ENCODE results near the gene PCYOX1L. TPM values are rescaled to one million over a fixed set of nuclear protein-coding genes. Genes with fewer than 3 reads are reported as not detected.
"Not testable (repeated sequence)": the region's sequence is repeated elsewhere in the genome, so short reads cannot be mapped to it uniquely, and the experiment has no call there.

PCYOX1L gene
- total RNA-seq, 1 donor from 2014 or later = 14.7 TPM

DNA sequence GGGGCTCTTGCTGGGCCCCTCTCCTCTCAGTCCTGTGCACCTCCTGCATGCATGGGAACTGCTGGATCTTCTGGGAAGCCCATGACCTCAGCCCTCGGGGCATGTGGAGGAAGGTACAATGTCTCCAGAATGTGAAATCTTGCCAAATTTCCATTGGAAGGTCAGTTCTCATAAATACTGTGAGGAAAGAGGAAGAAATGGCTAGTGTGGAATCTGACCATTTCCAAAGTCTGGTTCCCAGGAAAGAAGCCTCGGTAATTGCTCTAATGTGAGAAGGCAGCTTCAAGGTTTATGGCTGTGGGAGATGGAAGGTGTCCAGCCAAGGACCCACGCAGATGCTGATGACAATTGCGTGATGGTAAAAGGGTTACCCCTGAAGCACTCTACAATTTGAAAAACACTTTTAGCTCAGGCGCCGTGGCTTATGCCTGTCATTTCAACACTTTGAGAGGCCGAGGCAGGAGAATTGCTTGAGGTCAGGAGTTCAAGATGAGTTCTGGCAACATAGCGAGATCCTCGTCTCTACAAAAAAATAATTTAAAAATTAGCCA lies 29.3 kb downstream of the PCYOX1L start:
- DNase-seq (ENCODE audit: low spot score) = no peak

DNA sequence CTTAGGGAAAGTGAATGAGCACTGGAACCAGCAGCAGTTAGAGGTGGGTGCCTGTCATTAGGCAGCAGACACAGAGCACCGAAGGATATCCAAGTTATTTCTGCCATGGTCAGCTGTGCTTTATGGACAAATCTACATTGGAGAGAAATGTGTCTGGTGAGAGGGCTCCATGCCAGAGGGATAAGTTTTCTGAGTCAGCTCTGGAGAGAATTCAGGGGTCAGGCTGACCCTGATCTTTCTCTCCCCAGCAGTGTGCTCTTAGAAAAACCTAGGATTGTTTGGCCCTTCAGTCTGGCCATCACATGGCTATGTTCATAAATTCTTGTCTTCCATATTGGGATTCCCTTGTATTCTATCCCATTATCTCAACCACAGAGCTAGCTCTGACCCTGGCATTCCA lies 30.1 kb downstream of the PCYOX1L start:
- DNase-seq (ENCODE audit: low spot score) = no peak

DNA sequence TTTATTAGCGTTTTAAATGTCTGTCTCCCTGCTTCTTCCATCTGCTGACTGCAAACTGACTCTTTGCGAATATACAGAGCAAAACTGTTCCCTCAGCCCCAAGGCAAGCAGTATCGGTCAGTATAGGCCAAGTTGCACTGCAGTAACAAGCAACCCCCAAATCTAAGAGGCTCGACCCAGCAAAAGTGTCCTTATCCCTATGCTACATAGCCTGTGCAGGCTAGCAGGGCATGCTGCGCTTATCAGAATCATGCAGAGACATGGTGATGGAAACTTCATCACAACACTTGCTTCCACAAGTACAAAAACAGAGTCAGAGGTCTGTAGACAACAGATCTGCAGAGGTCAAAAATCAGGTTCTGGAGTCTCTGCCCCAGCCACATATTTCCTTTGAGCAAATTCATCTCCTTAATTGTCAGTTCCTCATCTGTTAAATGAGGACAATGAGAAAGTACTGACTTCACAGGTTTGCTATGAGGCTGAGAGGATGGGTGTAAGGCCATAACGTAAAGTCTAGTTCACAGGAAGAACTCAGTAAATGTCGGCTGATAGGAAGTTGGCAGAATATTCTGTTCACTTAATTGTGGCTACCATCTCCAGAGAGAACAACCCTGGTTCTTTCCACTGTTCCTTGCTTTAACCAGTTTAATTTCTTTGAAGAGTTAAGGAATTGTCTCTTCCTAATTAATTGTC lies 30.8 kb downstream of the PCYOX1L start:
- DNase-seq (ENCODE audit: low spot score) = no peak

DNA sequence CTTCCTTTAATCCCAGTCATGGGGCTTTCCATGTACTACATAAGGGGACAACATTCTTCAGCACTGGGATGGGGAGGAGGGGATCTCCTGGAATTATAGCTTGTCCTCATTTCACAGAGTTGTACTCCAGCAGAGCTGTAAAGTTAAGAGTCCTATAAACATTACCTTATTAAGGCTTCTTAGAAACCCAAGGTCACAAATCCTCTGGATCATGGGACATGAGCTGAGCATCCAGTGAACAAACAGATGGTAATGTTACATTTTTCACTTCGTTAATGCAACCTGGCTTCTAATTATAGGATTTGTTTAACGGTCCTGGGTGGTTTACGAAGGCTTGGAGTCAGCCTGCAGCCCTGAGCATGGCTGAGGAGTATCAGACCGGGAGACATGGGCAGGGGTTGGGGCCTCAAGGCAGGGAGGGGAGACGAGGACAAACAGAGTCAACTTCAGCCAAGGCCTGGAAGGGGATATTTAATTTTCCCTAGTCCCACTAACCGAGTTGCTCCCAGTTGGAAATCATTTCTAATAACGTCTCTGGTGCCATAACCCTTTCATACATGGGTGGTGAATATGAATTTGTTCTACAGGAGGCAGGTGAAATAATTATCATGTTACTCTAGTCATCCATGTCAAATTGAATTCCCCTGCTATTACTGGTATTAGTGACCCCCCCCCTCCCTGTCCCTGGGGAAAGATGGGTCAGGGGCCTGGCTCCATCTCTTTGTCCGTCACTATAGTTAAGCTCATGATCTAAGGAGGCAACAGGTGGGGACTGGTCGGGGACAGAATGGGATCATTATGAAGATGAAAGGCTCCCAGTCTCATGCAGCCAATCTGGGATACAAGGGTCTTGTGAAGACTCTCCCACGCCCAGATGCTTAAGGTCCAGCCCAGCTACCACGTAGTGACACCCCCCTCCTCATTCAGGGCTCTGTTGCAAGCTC lies 32.0 kb downstream of the PCYOX1L start:
- DNase-seq (ENCODE audit: low spot score) = no peak

DNA sequence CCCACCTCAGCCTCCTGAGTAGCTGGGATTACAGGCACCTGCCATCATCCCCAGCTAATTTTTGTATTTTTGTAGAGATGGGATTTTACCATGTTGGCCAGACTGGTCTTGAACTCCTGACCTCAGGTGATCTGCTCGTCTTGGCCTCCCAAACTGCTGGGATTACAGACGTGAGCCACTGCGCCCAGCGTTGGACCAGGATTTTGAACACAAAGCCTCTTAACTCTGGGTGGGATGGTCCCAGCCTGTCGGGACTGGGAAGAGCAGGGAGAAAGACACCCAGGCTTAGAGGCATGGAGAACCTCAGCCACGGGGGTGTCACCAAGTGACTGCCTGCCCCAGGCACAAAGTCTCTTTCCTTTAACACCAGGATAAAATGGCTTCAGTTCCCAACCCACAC lies 33.2 kb downstream of the PCYOX1L start:
- not testable (repeated sequence) for DNase-seq (ENCODE audit: low spot score)

DNA sequence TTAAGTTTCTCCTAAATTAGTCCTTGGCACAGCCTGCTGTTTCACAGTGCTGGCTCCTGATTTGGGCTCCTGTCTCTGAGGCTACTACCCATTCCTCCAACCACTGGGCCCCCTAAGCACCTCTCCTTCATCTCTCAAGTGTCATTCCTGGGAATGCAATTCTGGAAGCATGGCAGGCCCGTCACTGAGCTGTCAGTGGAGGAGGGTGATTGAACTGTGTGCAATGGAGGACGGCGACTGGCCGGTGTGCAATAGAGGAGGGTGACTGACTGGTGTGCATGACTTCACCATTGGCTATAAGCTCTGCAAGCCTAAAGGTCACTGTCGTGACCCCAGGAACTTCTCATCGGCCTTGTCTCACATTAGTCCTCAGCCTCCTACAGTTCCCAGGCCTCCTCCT lies 33.7 kb downstream of the PCYOX1L start:
- no peak for DNase-seq (ENCODE audit: low spot score)

DNA sequence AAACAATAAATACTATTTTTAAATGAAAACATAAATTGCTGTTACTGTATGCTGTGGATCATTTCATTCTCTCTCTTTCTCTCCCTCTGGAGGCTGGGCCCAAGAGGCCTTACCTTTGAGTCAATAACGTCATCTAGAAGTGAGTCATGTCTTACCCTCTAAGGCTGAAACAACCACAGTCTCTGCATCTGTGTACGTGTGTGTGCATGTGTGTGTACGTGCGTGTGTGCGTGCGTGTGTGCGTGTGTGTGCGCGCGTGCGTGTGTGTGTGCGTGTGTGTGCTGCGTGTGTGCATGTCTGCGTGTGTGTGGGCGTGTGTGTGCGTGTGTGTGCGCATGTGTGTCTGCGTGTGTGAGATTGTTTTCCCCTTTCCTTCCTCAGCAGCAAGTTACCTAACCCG lies 34.9 kb downstream of the PCYOX1L start:
- no peak for DNase-seq (ENCODE audit: low spot score)

DNA sequence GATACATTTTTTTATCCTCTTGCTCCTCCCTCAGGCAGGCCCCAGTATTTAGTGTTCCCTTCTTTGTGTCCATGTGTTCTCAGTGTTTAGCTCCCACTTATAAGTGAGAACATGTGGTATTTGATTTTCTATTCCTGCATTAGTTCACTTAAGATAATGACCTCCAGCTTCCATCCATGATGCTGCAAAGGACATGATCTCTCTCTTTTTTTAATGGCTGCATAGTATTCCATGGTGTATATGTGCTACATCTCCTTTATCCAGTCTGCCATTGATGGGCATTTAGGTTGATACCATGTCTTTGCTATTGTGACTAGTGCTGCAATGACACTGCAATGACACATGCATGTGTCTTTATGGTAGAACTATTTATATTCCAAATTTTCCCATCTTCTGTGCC lies 37.1 kb downstream of the PCYOX1L start:
- DNase-seq (ENCODE audit: low spot score) = not testable (repeated sequence)

DNA sequence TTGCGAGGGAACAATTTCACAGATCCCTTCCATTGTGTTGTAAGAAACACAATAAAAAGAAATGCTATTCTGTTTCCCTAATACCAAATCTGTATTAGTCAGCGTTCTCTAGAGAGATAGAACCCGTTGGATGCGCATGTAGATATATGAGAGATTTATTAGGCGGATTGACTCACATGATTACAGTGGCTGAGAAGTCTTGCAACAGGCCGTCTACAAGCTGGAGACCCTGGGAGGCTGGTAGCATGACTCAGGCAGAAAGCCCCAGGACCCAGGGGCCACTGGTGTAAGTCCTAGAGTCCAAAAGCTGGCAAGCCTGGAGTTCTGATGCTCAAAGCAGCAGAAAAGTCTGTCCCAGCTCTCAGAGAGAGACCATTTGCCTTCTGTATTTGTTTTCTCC lies 39.7 kb downstream of the PCYOX1L start:
- no peak for DNase-seq (ENCODE audit: low spot score)

DNA sequence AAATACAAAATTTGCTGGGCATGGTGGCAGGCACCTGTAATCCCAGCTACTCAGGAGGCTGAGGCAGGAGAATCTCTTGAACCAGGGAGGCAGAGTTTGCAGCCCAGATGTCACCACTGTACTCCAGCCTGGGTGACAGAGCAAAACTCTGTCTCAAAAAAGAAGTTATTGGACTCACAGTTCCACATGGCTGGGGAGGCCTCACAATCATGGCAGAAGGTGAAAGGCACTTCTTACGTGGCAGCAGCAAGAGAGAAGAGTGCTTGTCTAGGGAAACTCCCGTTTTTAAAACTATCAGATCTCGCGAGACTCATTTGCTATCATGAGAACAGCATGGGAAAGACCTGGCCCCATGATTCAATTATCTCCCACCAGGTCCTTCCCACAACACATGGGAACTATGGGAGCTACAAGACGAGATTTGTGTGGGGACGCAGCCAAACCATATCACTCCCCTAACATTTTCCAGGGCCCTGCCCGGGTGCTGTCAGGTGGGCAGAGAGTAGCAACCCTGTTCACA lies 41.0 kb downstream of the PCYOX1L start:
- DNase-seq (ENCODE audit: low spot score) = not testable (repeated sequence)

DNA sequence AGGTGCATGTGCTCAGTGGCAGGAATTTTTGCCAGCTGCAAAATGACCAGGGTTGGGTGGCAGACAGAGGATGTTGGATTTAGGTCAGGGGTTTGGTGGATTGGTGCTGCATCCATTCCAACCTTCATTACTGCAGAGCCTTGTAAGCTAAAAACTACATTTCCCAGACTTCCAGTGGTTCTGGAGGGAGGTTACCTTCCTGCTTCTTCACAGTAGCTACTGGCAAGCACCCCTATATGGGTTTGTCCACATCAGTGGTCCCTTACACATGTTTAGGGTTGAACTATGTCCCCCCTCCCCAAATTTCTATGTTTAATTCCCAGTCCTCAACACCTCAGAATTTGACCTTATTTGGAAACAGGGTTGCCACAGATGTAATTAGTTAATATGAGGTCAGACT lies 41.9 kb downstream of the PCYOX1L start:
- no peak for DNase-seq (ENCODE audit: low spot score)

DNA sequence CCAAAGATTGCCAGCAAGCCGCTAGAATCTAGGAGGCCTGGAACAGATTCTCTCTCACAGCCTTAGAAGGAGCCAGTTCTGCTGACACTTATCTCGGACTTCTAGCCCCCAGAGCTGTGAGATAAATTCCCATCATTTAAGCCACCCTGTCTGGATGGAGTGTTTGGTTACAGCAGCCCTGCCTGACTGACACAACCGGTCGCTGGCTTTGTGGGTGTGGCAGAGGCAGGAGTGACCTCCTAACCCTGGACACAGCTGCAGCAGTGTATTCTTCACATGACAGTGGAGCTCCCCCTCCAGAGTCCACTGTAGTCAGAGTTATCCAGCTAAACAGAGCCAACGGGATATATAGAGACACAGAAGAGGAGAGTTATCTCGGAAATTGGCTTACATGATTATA lies 42.5 kb downstream of the PCYOX1L start:
- DNase-seq (ENCODE audit: low spot score) = no peak

DNA sequence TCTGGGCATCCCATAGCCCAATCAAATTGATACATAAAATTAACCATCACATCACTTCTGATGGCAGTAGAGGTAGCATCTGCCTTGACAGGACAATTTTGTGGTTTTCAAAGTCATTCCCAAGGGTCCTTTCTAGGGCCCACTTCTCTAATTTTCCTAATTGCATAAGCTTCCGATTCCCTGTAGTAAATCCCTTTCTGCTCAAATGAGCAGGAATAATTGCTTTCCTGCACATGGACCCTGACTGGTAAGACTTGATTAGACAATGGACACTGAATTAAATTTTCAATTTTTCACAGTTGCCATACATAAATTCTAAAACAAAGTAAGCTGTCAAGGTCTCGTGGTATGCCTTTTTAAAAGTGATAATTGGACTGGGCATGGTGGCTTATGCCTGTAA lies 43.2 kb downstream of the PCYOX1L start:
- DNase-seq (ENCODE audit: low spot score) = no peak

DNA sequence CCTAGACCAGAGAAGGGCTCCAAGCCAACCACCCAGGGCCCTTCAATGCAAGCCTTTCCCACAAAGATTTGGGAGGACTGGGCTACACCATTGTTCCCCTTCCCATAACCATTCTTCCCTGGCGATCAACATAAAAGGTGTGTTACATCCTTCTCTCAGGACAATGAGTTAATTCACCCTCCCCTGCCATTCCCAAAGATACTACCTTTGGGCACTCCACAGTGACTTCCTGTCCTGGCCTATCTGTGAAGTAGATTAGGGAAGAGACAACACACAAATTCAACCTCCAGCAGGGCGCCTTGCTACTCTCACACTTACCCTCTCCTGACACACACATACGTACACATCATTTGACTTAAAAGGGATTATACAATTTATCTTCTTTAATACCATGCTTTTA lies 44.4 kb downstream of the PCYOX1L start:
- DNase-seq (ENCODE audit: low spot score) = no peak

DNA sequence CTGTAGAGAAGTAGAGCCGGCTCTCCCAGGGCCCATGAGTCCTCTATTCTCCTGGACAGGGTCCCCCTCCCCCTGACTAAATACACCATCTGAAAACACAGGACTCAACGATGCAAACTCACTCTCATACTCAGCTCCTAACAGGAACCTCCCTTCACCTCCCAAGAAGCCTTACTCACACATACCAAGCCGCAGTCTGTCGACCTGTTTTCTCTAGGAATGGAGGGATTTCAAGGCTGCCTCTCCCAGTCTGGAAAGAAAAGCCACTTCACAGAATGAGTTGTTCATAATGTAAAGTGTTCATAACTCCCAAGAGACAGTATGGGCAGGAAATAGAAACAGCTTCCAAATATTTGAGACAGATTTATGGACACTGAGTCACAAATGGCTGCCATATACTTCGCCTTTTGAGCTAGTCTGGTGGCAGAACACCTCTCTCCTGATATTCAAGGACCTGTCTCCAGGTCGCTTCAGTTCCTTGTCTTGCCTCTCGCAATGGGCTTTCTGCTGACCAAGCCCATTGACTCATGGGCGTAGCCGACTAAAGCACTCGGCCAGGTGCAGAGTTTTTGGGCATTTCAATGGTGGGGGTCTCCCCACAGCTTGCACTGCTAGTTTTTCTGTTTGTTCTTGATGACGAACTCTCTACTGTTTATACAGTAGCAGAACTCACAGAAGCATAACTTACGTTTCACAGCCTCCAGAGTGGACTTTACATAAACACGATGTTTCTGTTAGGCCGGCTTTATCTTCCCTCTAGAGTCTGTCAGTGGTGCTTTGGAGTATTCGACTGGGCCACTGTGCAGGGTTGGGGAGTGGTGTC lies 46.3 kb downstream of the PCYOX1L start:
- DNase-seq (ENCODE audit: low spot score) = no peak

DNA sequence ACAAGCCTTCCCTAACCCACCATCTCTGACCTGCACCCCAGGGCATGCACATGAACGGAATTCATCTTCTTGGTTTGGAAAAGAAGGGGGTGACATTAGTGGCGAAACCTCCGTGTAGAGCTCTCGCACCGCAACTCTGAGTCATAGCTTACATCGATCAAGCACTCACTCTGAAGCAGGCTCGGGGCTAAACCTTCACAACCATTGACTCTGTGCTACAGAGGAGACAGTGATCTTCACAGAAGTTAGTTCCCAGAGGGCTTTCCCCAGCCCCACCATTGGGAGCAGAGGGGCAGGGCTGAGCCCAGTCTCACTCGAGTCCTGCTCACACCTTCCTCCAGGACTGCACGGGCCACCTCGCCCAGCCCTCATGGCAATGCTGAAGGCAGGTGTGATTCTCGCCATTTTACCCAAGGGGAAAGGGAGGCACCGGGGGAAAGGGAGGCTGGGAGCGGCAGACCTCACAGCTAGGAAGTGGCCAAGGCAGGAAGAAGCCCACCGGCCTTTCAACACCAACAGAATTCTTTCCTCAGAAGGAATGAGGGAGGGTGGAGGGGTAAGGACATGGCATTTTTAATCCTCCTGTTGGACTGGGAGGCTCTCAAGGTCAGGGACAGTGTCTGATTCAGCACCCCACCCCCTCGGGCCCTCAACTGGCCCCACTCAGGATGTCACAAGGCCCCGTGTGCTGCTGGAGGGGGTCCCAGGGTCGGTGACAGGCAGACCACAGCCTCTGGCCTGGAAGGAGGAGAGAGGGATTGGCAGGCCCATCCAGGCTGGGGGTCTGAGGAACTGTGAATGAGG lies 47.1 kb downstream of the PCYOX1L start:
- DNase-seq (ENCODE audit: low spot score) = no peak

DNA sequence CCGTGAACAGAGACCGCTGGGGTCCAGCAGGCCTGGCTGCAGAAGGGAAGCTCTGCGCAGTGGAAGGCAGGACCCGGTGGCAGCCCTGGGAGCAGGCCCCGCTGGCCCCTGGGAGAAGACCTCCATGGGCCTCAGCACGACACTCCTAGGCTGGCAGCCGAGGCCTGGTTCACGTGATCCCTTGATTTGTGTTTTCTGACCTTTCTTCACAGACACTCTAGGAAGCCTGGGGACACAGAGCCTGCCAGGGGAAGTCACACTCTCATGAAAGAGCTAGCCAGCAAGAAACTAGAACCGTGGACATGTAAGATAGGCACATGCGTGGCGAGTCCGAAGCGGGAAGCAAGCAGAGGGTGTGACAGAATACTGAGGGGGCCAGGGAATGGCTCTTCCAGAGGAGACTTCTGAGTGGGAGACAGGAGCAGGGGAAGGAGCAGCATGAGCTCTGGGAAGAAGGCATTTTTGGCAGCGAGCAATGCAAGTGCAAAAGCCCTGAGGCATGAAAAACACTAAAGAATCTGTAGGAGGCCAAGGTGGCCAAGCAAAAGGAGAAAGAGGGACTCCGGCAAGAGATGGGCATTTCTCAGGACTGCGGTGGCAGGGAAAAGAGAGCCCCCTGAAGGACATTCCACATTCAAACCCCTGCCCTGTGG lies 47.8 kb downstream of the PCYOX1L start:
- DNase-seq (ENCODE audit: low spot score) = no peak

DNA sequence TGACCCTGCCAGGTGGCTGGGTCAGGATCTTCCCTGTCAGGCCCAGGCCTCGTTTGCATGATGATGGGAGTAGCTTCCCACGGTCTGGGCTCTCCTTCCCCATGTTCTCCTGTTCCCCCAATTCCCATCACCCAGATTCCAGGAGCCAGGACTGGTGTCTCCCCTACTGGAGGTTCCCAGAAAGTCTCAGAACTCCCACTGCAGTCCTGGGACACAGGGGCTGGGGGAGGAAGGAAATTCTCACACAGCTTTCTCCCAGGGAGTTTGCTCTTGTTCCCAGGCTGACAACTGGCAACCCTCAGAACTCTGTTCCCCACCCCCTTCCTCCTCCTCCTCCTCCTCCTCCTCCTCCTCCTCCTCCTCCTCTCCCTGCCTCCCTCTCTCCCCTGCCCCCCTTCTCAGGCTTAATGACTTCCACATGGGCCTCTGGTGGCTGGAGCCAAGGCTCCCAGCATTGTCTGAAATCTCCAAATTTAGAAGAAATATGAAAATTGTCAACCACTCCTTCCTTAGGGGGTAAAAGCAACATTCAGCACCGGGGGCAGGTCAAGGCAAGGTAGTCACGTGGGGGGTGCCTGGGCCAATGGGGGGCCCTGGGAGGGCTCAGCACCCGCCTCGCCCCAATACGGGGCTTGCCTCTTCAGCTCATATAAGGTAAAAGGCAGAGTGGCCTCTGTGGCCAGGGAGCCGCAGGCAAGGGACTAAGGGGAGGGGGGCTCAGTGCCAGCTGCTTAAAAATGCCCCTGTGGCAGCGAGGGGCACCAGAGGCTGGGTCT lies 48.5 kb downstream of the PCYOX1L start:
- DNase-seq (ENCODE audit: low spot score) = peak; percentile 90

DNA sequence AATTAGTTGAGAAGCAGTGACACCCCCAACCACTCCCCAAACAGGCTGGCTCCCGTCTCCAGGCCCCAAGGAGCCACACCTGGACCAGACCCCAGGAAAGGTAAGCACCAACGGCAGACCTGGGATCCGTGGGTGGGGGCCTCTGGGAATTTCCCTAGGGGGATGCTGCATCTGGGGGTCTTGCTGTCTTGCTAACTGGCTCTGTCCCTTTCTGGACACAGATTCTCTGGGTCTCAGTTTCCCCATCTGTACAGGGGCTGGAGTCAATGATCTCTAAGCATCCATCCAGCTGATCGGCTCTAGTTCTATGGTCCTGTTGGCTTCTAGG lies 49.1 kb downstream of the PCYOX1L start:
- DNase-seq (ENCODE audit: low spot score) = no peak
